Measurements from ENCODE around the gene BATF3. TPM values are rescaled to one million over a fixed set of nuclear protein-coding genes. Genes with fewer than 3 reads are reported as not detected.

BATF3 gene
- total and polyA plus RNA-seq, 2 experiments from 2014 or later: 0.46 to 0.86 TPM

GRCh38 chr1:212652609-212653008 lies 47.0 kb downstream of the BATF3 start:
- H3K4me2 ChIP-seq (ENCODE audit: unreplicated experiment): no peak overlapping the region
- no peaks in the 10 kb centered on the region for H3K36me3 ChIP-seq (ENCODE audit: low read depth)
- no peak for DNase-seq
- no peaks in the 10 kb centered on the region for H3K9me2 ChIP-seq (ENCODE audit: insufficient read depth)
- H3K79me2 ChIP-seq (ENCODE audit: insufficient read depth): no peaks in the 10 kb centered on the region
- no peak overlapping the region for H3K4me3 ChIP-seq
- H4K20me1 ChIP-seq (ENCODE audit: insufficient read depth): no peaks in the 10 kb centered on the region
- no peak overlapping the region for H2AFZ ChIP-seq
- no peaks in the 10 kb centered on the region for H3K9me3 ChIP-seq (ENCODE audit: low read depth)
- peaks cover 15% of the 10 kb centered on the region for H3F3A ChIP-seq (ENCODE audit: insufficient read depth)
- in situ Hi-C loops (cut with MboI): loop anchor here (25.0 kb wide), 1 partner anchor 335 kb away; no protein-coding TSS in a partner anchor
- H3K27me3 ChIP-seq (replicated peaks; ENCODE audit: insufficient read depth): no peaks in the 10 kb centered on the region
- H3K27ac ChIP-seq: no peak overlapping the region
- no peak for TF ChIP-seq EZH2phosphoT487 (IDR thresholded peaks at IDR 0.05; ENCODE audit: insufficient read depth, low read depth)
- no peak for TF ChIP-seq EZH2 (IDR thresholded peaks at IDR 0.05; ENCODE audit: insufficient read depth, poor library complexity, severe bottlenecking)
- H3K9ac ChIP-seq: no peak overlapping the region
- peaks cover 20% of the 10 kb centered on the region for H3K4me1 ChIP-seq (ENCODE audit: insufficient read depth)
- WGBS, 2 experiments (ENCODE audit: low coverage in 1 of 2, low lambda C conversion rate in 2 of 2, missing lambda C conversion rate in 2 of 2): 95 to 100% methylated on average over 1 of the region's 1 CpG

GRCh38 chr1:212651977-212652376 lies 47.7 kb downstream of the BATF3 start:
- Histone ChIP-seq H4K20me1 (ENCODE audit: insufficient read depth) (no peaks in the 10 kb centered on the region), H3K9me3 (ENCODE audit: low read depth) (no peaks in the 10 kb centered on the region), H3K27me3 (replicated peaks; ENCODE audit: insufficient read depth) (no peaks in the 10 kb centered on the region), H3K9me2 (ENCODE audit: insufficient read depth) (no peaks in the 10 kb centered on the region), H3K9ac (no peak overlapping the region), H3K4me2 (ENCODE audit: unreplicated experiment) (peak overlapping the region; percentile 34), H3K4me3 (no peak overlapping the region), H3K79me2 (ENCODE audit: insufficient read depth) (no peaks in the 10 kb centered on the region), H3K4me1 (ENCODE audit: insufficient read depth) (peaks cover 20% of the 10 kb centered on the region), H3K36me3 (ENCODE audit: low read depth) (no peaks in the 10 kb centered on the region), H3F3A (ENCODE audit: insufficient read depth) (peaks cover 15% of the 10 kb centered on the region), H2AFZ (peak overlapping the region; percentile 57), H3K27ac (peak overlapping the region; percentile 66)
- WGBS, 2 experiments (ENCODE audit: low coverage in 1 of 2, low lambda C conversion rate in 2 of 2, missing lambda C conversion rate in 2 of 2): 76 to 78% methylated on average over 3 of the region's 3 CpGs
- no peak for TF ChIP-seq EZH2 (IDR thresholded peaks at IDR 0.05; ENCODE audit: insufficient read depth, poor library complexity, severe bottlenecking)
- peak; percentile 19 for DNase-seq
- in situ Hi-C loops (cut with MboI): loop anchor here (25.0 kb wide), 1 partner anchor 335 kb away; no protein-coding TSS in a partner anchor

GRCh38 chr1:212651521-212651920 lies 48.1 kb downstream of the BATF3 start:
- Histone ChIP-seq H3K9me2 (ENCODE audit: insufficient read depth) (no peaks in the 10 kb centered on the region), H3K4me1 (ENCODE audit: insufficient read depth) (peaks cover 20% of the 10 kb centered on the region), H4K20me1 (ENCODE audit: insufficient read depth) (no peaks in the 10 kb centered on the region), H2AFZ (peak overlapping the region; percentile 57), H3K4me3 (no peak overlapping the region), H3K9ac (no peak overlapping the region), H3K36me3 (ENCODE audit: low read depth) (no peaks in the 10 kb centered on the region), H3F3A (ENCODE audit: insufficient read depth) (peaks cover 15% of the 10 kb centered on the region), H3K79me2 (ENCODE audit: insufficient read depth) (no peaks in the 10 kb centered on the region), H3K27ac (peak overlapping the region; percentile 66), H3K9me3 (ENCODE audit: low read depth) (no peaks in the 10 kb centered on the region), H3K27me3 (replicated peaks; ENCODE audit: insufficient read depth) (no peaks in the 10 kb centered on the region), H3K4me2 (ENCODE audit: unreplicated experiment) (peak overlapping the region; percentile 34)
- DNase-seq: peak; percentile 85
- no peak for TF ChIP-seq EZH2phosphoT487 (IDR thresholded peaks at IDR 0.05; ENCODE audit: insufficient read depth, low read depth)
- TF ChIP-seq EZH2 (IDR thresholded peaks at IDR 0.05; ENCODE audit: insufficient read depth, poor library complexity, severe bottlenecking): no peak
- WGBS, 2 experiments (ENCODE audit: low coverage in 1 of 2, low lambda C conversion rate in 2 of 2, missing lambda C conversion rate in 2 of 2): 61 to 64% methylated on average over 4 of the region's 4 CpGs
- in situ Hi-C loops (cut with MboI): loop anchor here (25.0 kb wide), 1 partner anchor 336 kb away; no protein-coding TSS in a partner anchor

DNA sequence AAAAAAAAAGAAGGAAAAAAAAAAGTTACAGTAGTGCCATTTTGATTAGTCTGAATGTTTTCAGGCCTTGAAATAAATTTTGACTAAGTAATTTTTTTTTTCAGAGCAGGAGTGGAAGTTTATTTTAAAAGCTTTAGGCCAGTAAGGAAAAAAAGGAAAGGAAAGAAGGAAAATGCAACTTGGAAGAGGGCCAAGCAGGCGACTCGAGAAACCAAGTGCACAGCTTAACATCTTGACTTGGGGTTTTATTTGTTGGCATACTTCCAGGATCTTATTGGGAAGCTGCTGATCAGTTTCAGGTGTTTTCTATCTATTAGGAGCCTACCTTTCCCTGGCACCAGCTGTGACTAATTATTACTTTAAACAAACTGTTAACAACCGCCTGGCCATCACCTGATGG lies 49.4 kb downstream of the BATF3 start:
- Histone ChIP-seq H3K9me3 (ENCODE audit: low read depth) (no peaks in the 10 kb centered on the region), H3K27ac (no peak overlapping the region), H3K79me2 (ENCODE audit: insufficient read depth) (no peaks in the 10 kb centered on the region), H3F3A (ENCODE audit: insufficient read depth) (peaks cover 15% of the 10 kb centered on the region), H3K9me2 (ENCODE audit: insufficient read depth) (no peaks in the 10 kb centered on the region), H2AFZ (no peak overlapping the region), H4K20me1 (ENCODE audit: insufficient read depth) (no peaks in the 10 kb centered on the region), H3K4me2 (ENCODE audit: unreplicated experiment) (no peak overlapping the region), H3K4me3 (no peak overlapping the region), H3K9ac (no peak overlapping the region), H3K27me3 (replicated peaks; ENCODE audit: insufficient read depth) (no peaks in the 10 kb centered on the region), H3K4me1 (ENCODE audit: insufficient read depth) (peaks cover 10% of the 10 kb centered on the region), H3K36me3 (ENCODE audit: low read depth) (no peaks in the 10 kb centered on the region)
- in situ Hi-C loops (cut with MboI): loop anchor here (25.0 kb wide), 1 partner anchor 337 kb away; no protein-coding TSS in a partner anchor
- TF ChIP-seq EZH2 (IDR thresholded peaks at IDR 0.05; ENCODE audit: insufficient read depth, poor library complexity, severe bottlenecking) (no peak), EZH2phosphoT487 (IDR thresholded peaks at IDR 0.05; ENCODE audit: insufficient read depth, low read depth) (no peak)
- no peak for DNase-seq
- WGBS, 2 experiments (ENCODE audit: low coverage in 1 of 2, low lambda C conversion rate in 2 of 2, missing lambda C conversion rate in 2 of 2): 32 to 35% methylated on average over 3 of the region's 3 CpGs

GRCh38 chr1:212649020-212649419 lies 50.6 kb downstream of the BATF3 start:
- Histone ChIP-seq H3K4me1 (ENCODE audit: insufficient read depth) (peaks cover 10% of the 10 kb centered on the region), H3K4me2 (ENCODE audit: unreplicated experiment) (no peak overlapping the region), H3K4me3 (no peak overlapping the region), H3F3A (ENCODE audit: insufficient read depth) (peaks cover 15% of the 10 kb centered on the region), H3K9ac (no peak overlapping the region), H2AFZ (no peak overlapping the region), H3K27ac (no peak overlapping the region), H3K79me2 (ENCODE audit: insufficient read depth) (no peaks in the 10 kb centered on the region), H3K9me2 (ENCODE audit: insufficient read depth) (no peaks in the 10 kb centered on the region), H3K27me3 (replicated peaks; ENCODE audit: insufficient read depth) (0 out of 2 replicates have a peak, but pooled peaks cover 2% of the 10 kb centered on the region), H3K9me3 (ENCODE audit: low read depth) (no peaks in the 10 kb centered on the region), H3K36me3 (ENCODE audit: low read depth) (no peaks in the 10 kb centered on the region), H4K20me1 (ENCODE audit: insufficient read depth) (no peaks in the 10 kb centered on the region)
- TF ChIP-seq EZH2phosphoT487 (IDR thresholded peaks at IDR 0.05; ENCODE audit: insufficient read depth, low read depth): no peak
- no peak for TF ChIP-seq EZH2 (IDR thresholded peaks at IDR 0.05; ENCODE audit: insufficient read depth, poor library complexity, severe bottlenecking)
- WGBS, 2 experiments (ENCODE audit: low coverage in 1 of 2, low lambda C conversion rate in 2 of 2, missing lambda C conversion rate in 2 of 2): 99% methylated on average over 2 of the region's 2 CpGs
- DNase-seq: no peak
- in situ Hi-C loops (cut with MboI): no loop called here
